Testis (tissue), 2 donors: ENCODE data around the gene PTPRU.

Experiments
- CTCF ChIP-seq, 3 experiments: fragments of 450-650 bp in 2 of 3; fragments of 200-600 bp in 1 of 3; sonication (generic) in 1 of 3; IDR thresholded peaks; one replicate each; pipeline ENCODE4 v1.5.1; 2016 to 2019; ENCODE audit warnings: antibody characterized with exemption in 3 of 3, mild to moderate bottlenecking in 2 of 3, moderate library complexity in 1 of 3
- POLR2A ChIP-seq: fragments of 450-650 bp; IDR thresholded peaks from one replicate; pipeline ENCODE4 v1.6.1; 2017; ENCODE audit warnings: antibody characterized with exemption, mild to moderate bottlenecking, moderate library complexity

GRCh38 chr1:29266912-29267311 is 30.6 kb downstream of the PTPRU start:
- TF ChIP-seq CTCF (IDR thresholded peaks at IDR 0.05) (no peak), POLR2A (no peak)
